ENCODE measurements around the gene PLCD1.
"Not testable (repeated sequence)": the region's sequence is repeated elsewhere in the genome, so short reads cannot be mapped to it uniquely, and the experiment has no call there.

PLCD1 gene

GRCh38 chr3:38038447-38038911 lies 9.0 kb upstream of the PLCD1 start:
- H3K4me3 ChIP-seq (ENCODE audit: low read depth, low read length), result no peak overlapping the region

GRCh38 chr3:38036906-38037305 lies 7.5 kb upstream of the PLCD1 start:
- H3K4me3 ChIP-seq (ENCODE audit: low read depth, low read length), result no peak overlapping the region

GRCh38 chr3:38036286-38036685 lies 6.8 kb upstream of the PLCD1 start:
- H3K4me3 ChIP-seq (ENCODE audit: low read depth, low read length), result no peak overlapping the region

- H3K4me3 ChIP-seq (ENCODE audit: low read depth, low read length), result not testable (repeated sequence)
Observed at GRCh38 chr3:38034335-38034734, 4.9 kb upstream of the PLCD1 start.

- not testable (repeated sequence) for H3K4me3 ChIP-seq (ENCODE audit: low read depth, low read length)
Observed at GRCh38 chr3:38033586-38033985, 4.1 kb upstream of the PLCD1 start.

GRCh38 chr3:38032328-38032865 lies 3.0 kb upstream of the PLCD1 start:
- H3K4me3 ChIP-seq (ENCODE audit: low read depth, low read length), result no peak overlapping the region

GRCh38 chr3:38031022-38031994 lies 1.9 kb upstream of the PLCD1 start:
- no peak overlapping the region for H3K4me3 ChIP-seq (ENCODE audit: low read depth, low read length)

GRCh38 chr3:38030126-38031021 lies 932 bp upstream of the PLCD1 start:
- peak overlapping the region; percentile 48 for H3K4me3 ChIP-seq (ENCODE audit: low read depth, low read length)

GRCh38 chr3:38028621-38029361 lies 651 bp downstream of the PLCD1 start:
- peak overlapping the region; percentile 63 for H3K4me3 ChIP-seq (ENCODE audit: low read depth, low read length)

GRCh38 chr3:38027466-38028465 lies 1.7 kb downstream of the PLCD1 start:
- no peak overlapping the region for H3K4me3 ChIP-seq (ENCODE audit: low read depth, low read length)

GRCh38 chr3:38026856-38027255 lies 2.6 kb downstream of the PLCD1 start:
- H3K4me3 ChIP-seq (ENCODE audit: low read depth, low read length), result no peak overlapping the region

GRCh38 chr3:38022896-38023709 lies 6.3 kb downstream of the PLCD1 start:
- no peak overlapping the region for H3K4me3 ChIP-seq (ENCODE audit: low read depth, low read length)

- no peak overlapping the region for H3K4me3 ChIP-seq (ENCODE audit: low read depth, low read length)
Observed at GRCh38 chr3:38022301-38022700, 7.1 kb downstream of the PLCD1 start.

GRCh38 chr3:38021196-38021595 lies 8.2 kb downstream of the PLCD1 start:
- H3K4me3 ChIP-seq (ENCODE audit: low read depth, low read length), result no peak overlapping the region

- no peak overlapping the region for H3K4me3 ChIP-seq (ENCODE audit: low read depth, low read length)
Observed at GRCh38 chr3:38020342-38020726, 9.1 kb downstream of the PLCD1 start.

- H3K4me3 ChIP-seq (ENCODE audit: low read depth, low read length), result no peak overlapping the region
Observed at GRCh38 chr3:38019658-38020341, 9.6 kb downstream of the PLCD1 start.

- H3K4me3 ChIP-seq (ENCODE audit: low read depth, low read length), result no peak overlapping the region
Observed at GRCh38 chr3:38018296-38019266, 10.9 kb downstream of the PLCD1 start.

Measured in iPS-11a (cell line).